ENCODE measurements around the gene ZNF891. TPM values are rescaled to one million over a fixed set of nuclear protein-coding genes. Genes with fewer than 3 reads are reported as not detected.

The ZNF891 gene
- total RNA-seq, 1 experiment from 2014 or later: 3.8 TPM

GRCh38 chr12:133130038-133130807 lies at the start of gene ZNF891, which contains the start of gene ZNF10 (continued):
- peak; percentile 90; the same call in 1 of the 2 replicates for TF ChIP-seq HMGXB4 (CRISPR knock-in tag; IDR thresholded peaks at IDR 0.05)
- no peak for TF ChIP-seq EMX1 (CRISPR knock-in tag; IDR thresholded peaks at IDR 0.05)
- TF ChIP-seq, protein P1, sequence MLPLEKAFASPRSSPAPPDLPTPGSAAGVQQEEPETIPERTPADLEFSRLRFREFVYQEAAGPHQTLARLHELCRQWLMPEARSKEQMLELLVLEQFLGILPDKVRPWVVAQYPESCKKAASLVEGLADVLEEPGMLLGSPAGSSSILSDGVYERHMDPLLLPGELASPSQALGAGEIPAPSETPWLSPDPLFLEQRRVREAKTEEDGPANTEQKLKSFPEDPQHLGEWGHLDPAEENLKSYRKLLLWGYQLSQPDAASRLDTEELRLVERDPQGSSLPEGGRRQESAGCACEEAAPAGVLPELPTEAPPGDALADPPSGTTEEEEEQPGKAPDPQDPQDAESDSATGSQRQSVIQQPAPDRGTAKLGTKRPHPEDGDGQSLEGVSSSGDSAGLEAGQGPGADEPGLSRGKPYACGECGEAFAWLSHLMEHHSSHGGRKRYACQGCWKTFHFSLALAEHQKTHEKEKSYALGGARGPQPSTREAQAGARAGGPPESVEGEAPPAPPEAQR (CRISPR knock-in tag; IDR thresholded peaks at IDR 0.05): no peak
- TF ChIP-seq FOXP1 (CRISPR knock-in tag; IDR thresholded peaks at IDR 0.05; ENCODE audit: borderline replicate concordance): peak; percentile 88; the same call in 1 of the 2 replicates
- TF ChIP-seq STAT6 (CRISPR knock-in tag; conservative IDR thresholded peaks at IDR 0.05; ENCODE audit: low read depth): no peak
- 0 out of 2 replicates have a peak, but pooled peaks have one; percentile 59 for TF ChIP-seq MLX (CRISPR knock-in tag; IDR thresholded peaks at IDR 0.05)
- peak; percentile 73 for TF ChIP-seq TEAD1 (CRISPR knock-in tag; IDR thresholded peaks at IDR 0.05)
- TF ChIP-seq, protein P2, sequence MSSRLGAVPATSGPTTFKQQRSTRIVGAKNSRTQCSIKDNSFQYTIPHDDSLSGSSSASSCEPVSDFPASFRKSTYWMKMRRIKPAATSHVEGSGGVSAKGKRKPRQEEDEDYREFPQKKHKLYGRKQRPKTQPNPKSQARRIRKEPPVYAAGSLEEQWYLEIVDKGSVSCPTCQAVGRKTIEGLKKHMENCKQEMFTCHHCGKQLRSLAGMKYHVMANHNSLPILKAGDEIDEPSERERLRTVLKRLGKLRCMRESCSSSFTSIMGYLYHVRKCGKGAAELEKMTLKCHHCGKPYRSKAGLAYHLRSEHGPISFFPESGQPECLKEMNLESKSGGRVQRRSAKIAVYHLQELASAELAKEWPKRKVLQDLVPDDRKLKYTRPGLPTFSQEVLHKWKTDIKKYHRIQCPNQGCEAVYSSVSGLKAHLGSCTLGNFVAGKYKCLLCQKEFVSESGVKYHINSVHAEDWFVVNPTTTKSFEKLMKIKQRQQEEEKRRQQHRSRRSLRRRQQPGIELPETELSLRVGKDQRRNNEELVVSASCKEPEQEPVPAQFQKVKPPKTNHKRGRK (CRISPR knock-in tag; IDR thresholded peaks at IDR 0.05; ENCODE audit: borderline replicate concordance): no peak
- TF ChIP-seq ZNF219 (CRISPR knock-in tag; IDR thresholded peaks at IDR 0.05; ENCODE audit: borderline replicate concordance): 0 out of 2 replicates have a peak, but pooled peaks have one; percentile 39
- TF ChIP-seq, protein P3, sequence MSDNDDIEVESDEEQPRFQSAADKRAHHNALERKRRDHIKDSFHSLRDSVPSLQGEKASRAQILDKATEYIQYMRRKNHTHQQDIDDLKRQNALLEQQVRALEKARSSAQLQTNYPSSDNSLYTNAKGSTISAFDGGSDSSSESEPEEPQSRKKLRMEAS (CRISPR knock-in tag; IDR thresholded peaks at IDR 0.05): peak; percentile 91
- no peak for TF ChIP-seq ZNF232 (CRISPR knock-in tag; IDR thresholded peaks at IDR 0.05)
- TF ChIP-seq NFYB (CRISPR knock-in tag; conservative IDR thresholded peaks at IDR 0.05; ENCODE audit: low read depth): peak; percentile 40; the same call in 1 of the 2 replicates
- no peak for TF ChIP-seq SMAD3 (CRISPR knock-in tag; IDR thresholded peaks at IDR 0.05; ENCODE audit: borderline replicate concordance)
- peak; percentile 38; the same call in 1 of the 2 replicates for TF ChIP-seq ZNF423 (CRISPR knock-in tag; IDR thresholded peaks at IDR 0.05)
- TF ChIP-seq GABPB1 (CRISPR knock-in tag; IDR thresholded peaks at IDR 0.05): peak; percentile 44
- peak; percentile 62; the same call in 1 of the 2 replicates for TF ChIP-seq NFE2L1 (CRISPR knock-in tag; IDR thresholded peaks at IDR 0.05)
- TF ChIP-seq ESRRA (CRISPR knock-in tag; IDR thresholded peaks at IDR 0.05; ENCODE audit: borderline replicate concordance): peak; percentile 54; the same call in 1 of the 2 replicates
- peak; percentile 93 for TF ChIP-seq CREM (CRISPR knock-in tag; IDR thresholded peaks at IDR 0.05)
- TF ChIP-seq ARID4B (CRISPR knock-in tag; IDR thresholded peaks at IDR 0.05; ENCODE audit: borderline replicate concordance): peak; percentile 67; the same call in 1 of the 2 replicates
- no peak for TF ChIP-seq HMGA2 (CRISPR knock-in tag; IDR thresholded peaks at IDR 0.05)
- TF ChIP-seq, protein P4, sequence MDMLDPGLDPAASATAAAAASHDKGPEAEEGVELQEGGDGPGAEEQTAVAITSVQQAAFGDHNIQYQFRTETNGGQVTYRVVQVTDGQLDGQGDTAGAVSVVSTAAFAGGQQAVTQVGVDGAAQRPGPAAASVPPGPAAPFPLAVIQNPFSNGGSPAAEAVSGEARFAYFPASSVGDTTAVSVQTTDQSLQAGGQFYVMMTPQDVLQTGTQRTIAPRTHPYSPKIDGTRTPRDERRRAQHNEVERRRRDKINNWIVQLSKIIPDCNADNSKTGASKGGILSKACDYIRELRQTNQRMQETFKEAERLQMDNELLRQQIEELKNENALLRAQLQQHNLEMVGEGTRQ (CRISPR knock-in tag; IDR thresholded peaks at IDR 0.05): peak; percentile 66
